Omental fat pad (tissue), 4 donors: Measurements from ENCODE around the gene ARHGEF2. TPM values are rescaled to one million over a fixed set of nuclear protein-coding genes. Genes with fewer than 3 reads are reported as not detected.

ENCODE experiments used
- ATAC-seq: fragments of 150-250 bp; one replicate; pipeline ENCODE4 v1.9.1; 2016; ENCODE audit warnings: mild to moderate bottlenecking, moderate library complexity; ENCODE audit not compliant: low FRiP score
- DNase-seq: peaks from one replicate; pipeline ENCODE4 v3.0.0-alpha.2; 2019; ENCODE audit warnings: low spot score
- CTCF ChIP-seq, 3 donors: fragments of 450-650 bp; IDR thresholded peaks; one replicate each; pipeline ENCODE4 v1.5.1; 2016 to 2017; ENCODE audit warnings: antibody characterized with exemption in 3 of 3, mild to moderate bottlenecking in 3 of 3, moderate library complexity in 2 of 3
- total RNA-seq, 4 donors: library from RNA; depleted of rRNA; stranded (reverse); fragments of >200 nt; gene quantifications; one replicate each; pipeline ENCODE4 v1.1.0, GENCODE V29; 2016

ARHGEF2 gene
- total RNA-seq, 4 donors from 2014 or later, result 89.5 to 151 (median 98.6) TPM

- no peak for ATAC-seq
- DNase-seq, result no peak
- no peak for TF ChIP-seq CTCF (IDR thresholded peaks at IDR 0.05)
Observed at GRCh38 chr1:155919801-155920200, 58.5 kb downstream of the ARHGEF2 start.

DNA sequence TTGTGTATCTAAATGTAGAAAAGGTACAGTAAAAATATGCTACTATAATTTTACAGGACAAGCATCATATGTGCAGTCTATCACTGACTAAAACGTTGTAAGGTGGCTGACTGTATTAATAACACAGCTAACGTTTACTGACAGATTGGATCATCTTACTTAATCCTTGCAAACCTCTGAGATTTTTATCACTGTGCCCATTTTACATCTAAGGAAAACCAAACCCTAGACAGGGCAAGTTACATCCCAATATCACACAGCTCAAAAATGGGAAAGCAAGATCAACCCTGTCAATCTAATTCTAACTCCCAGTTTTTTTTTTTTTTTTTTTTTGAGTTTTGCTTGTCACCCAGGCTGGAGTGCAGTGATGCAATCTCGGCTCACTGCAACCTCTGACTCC lies 59.7 kb downstream of the ARHGEF2 start:
- DNase-seq, result no peak
- ATAC-seq, result no peak
- TF ChIP-seq CTCF (IDR thresholded peaks at IDR 0.05), result no peak

- no peak for ATAC-seq
Observed at GRCh38 chr1:155913969-155914757, 64.2 kb downstream of the ARHGEF2 start.

GRCh38 chr1:155912056-155912536 lies 66.3 kb downstream of the ARHGEF2 start:
- no peak for DNase-seq
- no peak for TF ChIP-seq CTCF (IDR thresholded peaks at IDR 0.05)
- ATAC-seq, result no peak

More at GRCh38 chr1:155913969-155914757, 64.2 kb downstream of the ARHGEF2 start:
- TF ChIP-seq CTCF (IDR thresholded peaks at IDR 0.05), result no peak
- DNase-seq, result no peak

DNA sequence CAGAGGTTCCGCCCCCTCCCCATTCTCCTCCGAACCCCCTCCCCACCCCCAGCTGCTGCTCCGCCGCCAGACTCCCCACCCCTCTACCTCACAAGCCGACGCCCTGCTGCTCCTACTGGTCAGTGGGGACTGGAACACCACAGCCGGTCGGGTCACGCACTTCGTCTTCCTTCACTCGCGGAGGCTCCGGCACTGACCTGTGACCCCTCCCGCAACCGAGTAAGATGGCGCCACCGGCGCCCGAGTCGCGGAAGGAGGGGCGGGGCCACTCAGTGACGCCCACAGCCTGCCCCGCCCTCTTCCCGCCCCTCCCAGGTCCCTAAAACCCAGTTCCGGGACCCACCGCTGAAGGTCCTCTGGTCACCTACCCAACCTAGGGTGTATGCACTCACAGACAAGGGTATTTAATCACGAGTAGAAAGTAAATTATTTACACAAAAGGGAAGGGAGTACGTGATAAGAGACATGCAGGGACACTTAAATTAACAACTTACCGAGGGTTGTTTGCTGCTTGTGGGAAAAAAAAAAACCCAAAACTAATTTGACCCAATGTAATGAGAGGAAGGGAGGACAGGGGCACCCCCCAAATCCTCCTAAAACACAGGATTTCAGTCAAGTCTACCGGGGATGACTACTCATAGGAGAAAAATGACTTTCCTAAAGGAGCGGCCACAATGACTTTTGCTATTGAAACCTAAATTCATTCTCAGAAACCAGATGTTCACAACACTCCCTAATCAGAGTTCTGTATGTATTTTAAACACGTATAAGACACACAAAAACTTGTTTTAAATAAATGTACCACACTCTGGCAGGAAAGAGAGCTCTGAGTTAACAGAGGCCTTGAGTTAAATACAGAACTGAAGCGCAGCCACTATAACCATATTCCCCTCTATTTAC lies 66.9 kb downstream of the ARHGEF2 start, which contains the start of gene RIT1:
TSS of gene RIT1 (minus strand) at position 194 of the 900 bp plus-strand sequence. CDS start 588 bp downstream, outside the sequence.
- DNase-seq, result peak; percentile 50
- no peak for TF ChIP-seq CTCF (IDR thresholded peaks at IDR 0.05)
- peak; percentile 92 for ATAC-seq

- ATAC-seq (peak; percentile 76), DNase-seq (no peak)
- no peak for TF ChIP-seq CTCF (IDR thresholded peaks at IDR 0.05)
Observed at GRCh38 chr1:155910621-155911121, 67.7 kb downstream of the ARHGEF2 start.
